Measurements from ENCODE around the gene LRBA.

DNA sequence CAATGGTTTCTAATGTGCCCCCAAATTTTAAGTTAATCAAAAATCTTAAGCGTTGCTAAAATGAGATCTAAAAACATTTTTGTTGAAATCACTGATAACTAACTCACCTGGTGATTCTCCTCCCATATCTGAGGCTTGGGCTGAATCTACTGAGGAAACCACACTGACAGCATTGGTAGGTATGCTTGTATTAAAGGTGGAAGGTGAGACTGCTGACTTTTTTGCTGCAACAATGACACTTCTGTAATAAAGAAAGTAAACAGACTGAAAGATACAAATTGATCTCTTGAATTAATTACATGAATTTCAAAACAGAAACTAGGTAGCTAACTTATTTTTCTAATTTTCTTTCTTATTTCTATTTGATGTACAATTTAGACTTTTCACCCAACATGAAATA, 198.1 kb downstream of the LRBA start:
- TF ChIP-seq, protein P1, sequence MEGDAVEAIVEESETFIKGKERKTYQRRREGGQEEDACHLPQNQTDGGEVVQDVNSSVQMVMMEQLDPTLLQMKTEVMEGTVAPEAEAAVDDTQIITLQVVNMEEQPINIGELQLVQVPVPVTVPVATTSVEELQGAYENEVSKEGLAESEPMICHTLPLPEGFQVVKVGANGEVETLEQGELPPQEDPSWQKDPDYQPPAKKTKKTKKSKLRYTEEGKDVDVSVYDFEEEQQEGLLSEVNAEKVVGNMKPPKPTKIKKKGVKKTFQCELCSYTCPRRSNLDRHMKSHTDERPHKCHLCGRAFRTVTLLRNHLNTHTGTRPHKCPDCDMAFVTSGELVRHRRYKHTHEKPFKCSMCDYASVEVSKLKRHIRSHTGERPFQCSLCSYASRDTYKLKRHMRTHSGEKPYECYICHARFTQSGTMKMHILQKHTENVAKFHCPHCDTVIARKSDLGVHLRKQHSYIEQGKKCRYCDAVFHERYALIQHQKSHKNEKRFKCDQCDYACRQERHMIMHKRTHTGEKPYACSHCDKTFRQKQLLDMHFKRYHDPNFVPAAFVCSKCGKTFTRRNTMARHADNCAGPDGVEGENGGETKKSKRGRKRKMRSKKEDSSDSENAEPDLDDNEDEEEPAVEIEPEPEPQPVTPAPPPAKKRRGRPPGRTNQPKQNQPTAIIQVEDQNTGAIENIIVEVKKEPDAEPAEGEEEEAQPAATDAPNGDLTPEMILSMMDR (IDR thresholded peaks at IDR 0.05 in 4 of 5, conservative IDR thresholded peaks at IDR 0.05 in 1 of 5) = no peak
- no peak for TF ChIP-seq POLR2A (IDR thresholded peaks at IDR 0.05)

Data from gastrocnemius medialis (tissue), 4 donors.